Measurements from ENCODE around the gene PTCD2.

Gene PTCD2

GRCh38 chr5:72346398-72346797, 26.2 kb downstream of the PTCD2 start:
- DNase-seq (ENCODE audit: low read depth in 2 of 2), result no peak

GRCh38 chr5:72347801-72348308, 27.7 kb downstream of the PTCD2 start:
- DNase-seq (ENCODE audit: low read depth in 2 of 2), result no peak

GRCh38 chr5:72351376-72351775, 31.2 kb downstream of the PTCD2 start:
- no peak for DNase-seq (ENCODE audit: low read depth in 2 of 2)

DNA sequence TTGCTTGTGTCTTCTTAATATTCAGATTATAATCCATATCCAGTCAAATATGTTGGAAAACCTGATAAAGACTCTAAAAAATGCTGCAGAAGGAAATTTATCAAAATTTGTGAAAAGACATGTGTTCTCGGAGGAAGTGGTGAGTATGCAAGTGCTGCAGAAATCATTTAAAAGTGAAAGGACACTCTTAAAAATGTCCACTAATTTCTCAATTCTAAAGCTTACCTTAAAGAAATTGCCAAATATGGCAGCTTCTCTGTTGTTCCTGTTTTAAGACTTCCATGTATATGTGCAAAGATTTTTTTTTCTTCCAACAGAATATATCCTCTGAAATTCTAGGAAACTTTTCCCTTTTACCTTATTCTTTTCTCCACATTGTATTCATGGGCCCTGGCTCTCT, 32.4 kb downstream of the PTCD2 start:
- DNase-seq (ENCODE audit: low read depth in 2 of 2), result no peak

DNA sequence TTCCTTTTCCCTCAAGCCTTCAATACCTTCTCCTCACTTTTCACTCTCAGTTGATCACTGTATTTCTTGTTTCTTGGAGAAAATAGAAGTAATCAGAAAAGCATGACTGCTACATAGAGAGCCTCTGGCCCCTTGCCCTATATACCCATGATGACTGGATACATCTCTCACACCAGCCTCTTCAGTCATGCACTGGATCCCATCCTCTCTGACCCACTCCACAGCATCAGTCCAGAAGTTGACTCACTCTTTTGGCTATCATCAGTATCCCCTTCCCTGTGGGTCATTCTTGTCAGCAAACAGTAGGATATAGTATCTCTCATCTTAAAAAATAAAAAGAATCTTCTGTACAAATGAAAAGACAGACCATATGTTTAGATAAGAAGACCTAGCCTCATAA, 32.9 kb downstream of the PTCD2 start:
- DNase-seq (ENCODE audit: low read depth in 2 of 2), result no peak

DNA sequence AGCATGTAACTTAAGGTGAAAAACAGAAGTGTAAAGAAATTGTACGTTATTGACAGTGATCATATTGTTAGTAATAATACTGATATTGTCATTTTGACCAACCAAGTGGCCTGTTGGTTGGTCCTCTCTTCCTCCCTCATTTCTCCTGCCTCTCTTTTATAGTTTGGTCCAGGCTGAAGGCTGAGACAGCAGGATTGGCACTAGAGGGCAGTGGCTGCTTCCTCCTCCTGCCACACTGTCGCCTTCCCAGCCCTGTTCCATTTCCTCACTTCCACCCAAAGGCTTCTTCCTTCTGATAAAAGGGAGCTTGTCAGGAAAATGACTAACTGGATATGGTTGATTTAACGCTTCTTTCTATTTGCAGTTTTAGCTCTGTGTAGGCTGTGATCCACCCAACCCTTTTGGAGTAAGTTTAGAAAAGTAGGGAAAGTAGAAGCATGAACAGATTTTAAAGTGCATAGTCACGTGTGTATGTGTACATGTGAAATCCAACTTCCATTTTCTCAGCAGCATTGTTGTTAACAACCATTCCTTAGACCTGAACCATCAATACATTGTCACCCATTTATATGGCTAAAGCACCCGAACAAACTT, 35.6 kb downstream of the PTCD2 start:
- no peak for DNase-seq (ENCODE audit: low read depth in 2 of 2)

GRCh38 chr5:72356361-72356760, 36.2 kb downstream of the PTCD2 start:
- no peak for DNase-seq (ENCODE audit: low read depth in 2 of 2)

DNA sequence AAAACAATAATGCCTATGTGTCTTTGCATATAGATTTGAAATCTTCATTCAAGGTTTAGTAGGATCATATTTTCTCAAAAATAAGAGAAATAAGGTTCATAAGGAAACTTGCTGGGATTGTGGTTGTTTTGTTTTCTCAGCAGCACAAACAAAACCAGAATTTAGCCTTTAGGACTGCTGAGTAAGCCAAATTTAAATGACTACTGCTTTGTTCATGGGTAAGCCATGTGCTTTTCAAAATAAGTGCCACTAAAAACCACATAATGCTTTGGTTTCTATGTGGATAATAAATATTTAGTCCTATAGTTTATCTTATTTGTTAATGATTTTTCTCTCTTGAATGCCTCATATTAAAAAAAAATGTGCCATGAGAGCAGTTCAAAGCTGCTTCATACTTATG, 38.8 kb downstream of the PTCD2 start:
- no peak for DNase-seq (ENCODE audit: low read depth in 2 of 2)

DNA sequence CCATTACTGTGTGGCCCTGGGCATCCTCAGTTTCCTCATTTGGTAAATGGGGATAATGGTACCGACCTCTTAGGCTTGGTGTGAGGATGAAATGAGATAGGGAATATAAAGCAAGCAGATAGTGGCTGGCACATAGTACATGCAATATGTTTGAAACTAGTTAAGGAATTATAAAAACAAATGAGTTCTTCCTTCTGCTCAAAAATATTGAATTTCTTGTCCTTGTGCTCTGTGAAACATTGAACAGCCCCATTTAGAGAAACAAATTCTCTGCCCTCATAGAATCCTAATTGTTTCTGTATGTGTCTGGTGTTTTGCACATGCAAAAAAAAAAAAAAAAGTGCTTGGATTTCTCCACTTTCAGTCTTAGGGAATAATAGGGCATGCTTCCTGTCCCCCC, 39.7 kb downstream of the PTCD2 start:
- no peak for DNase-seq (ENCODE audit: low read depth in 2 of 2)

GRCh38 chr5:72363166-72363802, 43.1 kb downstream of the PTCD2 start:
- DNase-seq (ENCODE audit: low read depth in 2 of 2), result no peak

DNA sequence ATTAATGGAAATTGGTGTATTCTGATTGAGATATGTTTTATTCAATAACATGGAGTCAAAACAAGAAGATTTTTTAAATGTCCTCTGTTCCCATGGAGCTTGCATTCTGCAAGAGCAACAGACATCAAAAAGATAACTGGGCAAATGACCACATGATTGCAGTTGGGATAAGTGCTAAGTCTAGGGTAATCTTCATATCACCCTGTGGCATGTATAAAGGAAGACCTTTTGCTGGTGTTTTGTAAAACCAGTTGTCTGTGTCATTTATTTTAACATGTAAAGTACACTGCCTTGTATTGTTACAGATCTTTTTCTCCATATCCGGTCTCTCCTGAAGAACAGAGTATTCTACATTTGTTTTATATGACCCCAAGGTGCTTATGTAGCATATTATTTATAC, 44.0 kb downstream of the PTCD2 start:
- DNase-seq (ENCODE audit: low read depth in 2 of 2), result no peak

GRCh38 chr5:72364951-72365350, 44.8 kb downstream of the PTCD2 start:
- no peak for DNase-seq (ENCODE audit: low read depth in 2 of 2)

GRCh38 chr5:72366324-72366976, 46.3 kb downstream of the PTCD2 start:
- DNase-seq (ENCODE audit: low read depth in 2 of 2), result no peak

DNA sequence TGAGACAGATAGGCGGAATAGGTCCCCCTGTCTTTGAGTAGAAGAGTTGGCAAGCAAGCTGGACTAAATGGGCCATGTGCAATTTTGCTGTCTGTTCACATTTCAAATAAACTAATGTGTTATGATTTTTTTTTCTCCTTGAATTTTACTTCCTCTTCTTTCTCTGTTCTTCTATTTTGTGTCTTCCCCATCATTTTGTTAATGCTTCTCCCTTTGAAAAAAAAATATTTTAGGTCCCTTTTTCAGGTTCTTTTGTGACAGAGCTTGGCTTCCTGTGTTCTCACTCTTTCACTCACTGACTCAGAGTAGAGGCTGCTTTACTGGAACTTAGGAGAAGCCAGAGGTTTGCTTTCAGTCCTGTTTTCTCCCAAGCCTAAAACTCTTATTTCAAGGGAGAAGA, 48.1 kb downstream of the PTCD2 start:
- no peak for DNase-seq (ENCODE audit: low read depth in 2 of 2)

DNA sequence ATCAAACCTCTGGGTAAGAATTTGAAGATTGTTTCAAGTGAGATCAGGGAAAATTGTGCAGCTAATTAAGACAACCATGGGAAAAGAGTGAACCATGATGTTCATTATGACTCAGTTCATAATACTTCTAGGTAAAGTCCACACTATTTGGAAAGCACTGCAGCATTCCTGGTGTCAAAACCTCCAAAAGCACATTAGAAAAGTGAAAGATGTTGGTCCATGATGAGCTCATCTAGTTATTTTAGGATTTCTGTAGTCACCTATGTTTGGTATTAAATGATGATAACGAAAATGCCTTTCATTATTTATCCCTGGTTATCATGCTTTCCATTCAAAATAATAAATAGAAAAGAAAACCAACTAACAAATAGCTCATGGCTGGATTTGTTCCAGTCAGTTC, 49.1 kb downstream of the PTCD2 start:
- DNase-seq (ENCODE audit: low read depth in 2 of 2), result no peak

DNA sequence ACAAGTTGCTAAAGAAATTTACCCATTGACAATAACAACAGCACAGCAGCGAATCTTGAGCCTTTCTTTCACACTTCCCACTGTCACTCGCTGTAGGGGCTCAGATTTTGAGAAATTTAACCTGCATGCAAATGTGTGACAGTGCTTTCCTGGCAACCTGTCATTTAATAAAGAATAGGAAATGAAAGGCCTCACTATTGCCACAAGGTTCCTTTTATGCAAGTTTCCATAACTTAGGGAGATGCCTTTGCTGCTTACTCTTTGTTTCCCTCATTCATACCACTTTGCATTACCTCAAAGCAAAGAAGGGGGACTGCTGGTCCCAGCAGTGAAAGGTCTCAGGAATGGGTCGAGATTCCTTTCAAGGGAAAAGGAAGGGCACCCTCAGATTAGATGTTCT, 49.5 kb downstream of the PTCD2 start:
- DNase-seq (ENCODE audit: low read depth in 2 of 2), result no peak

GRCh38 chr5:72372331-72372730, 52.2 kb downstream of the PTCD2 start:
- DNase-seq (ENCODE audit: low read depth in 2 of 2), result no peak

- no peak for DNase-seq (ENCODE audit: low read depth in 2 of 2)
Observed at GRCh38 chr5:72372923-72373322, 52.8 kb downstream of the PTCD2 start.

- DNase-seq (ENCODE audit: low read depth in 2 of 2), result no peak
Observed at GRCh38 chr5:72374844-72375243, 54.7 kb downstream of the PTCD2 start.

GRCh38 chr5:72376381-72376780, 56.2 kb downstream of the PTCD2 start:
- DNase-seq (ENCODE audit: low read depth in 2 of 2), result no peak

DNA sequence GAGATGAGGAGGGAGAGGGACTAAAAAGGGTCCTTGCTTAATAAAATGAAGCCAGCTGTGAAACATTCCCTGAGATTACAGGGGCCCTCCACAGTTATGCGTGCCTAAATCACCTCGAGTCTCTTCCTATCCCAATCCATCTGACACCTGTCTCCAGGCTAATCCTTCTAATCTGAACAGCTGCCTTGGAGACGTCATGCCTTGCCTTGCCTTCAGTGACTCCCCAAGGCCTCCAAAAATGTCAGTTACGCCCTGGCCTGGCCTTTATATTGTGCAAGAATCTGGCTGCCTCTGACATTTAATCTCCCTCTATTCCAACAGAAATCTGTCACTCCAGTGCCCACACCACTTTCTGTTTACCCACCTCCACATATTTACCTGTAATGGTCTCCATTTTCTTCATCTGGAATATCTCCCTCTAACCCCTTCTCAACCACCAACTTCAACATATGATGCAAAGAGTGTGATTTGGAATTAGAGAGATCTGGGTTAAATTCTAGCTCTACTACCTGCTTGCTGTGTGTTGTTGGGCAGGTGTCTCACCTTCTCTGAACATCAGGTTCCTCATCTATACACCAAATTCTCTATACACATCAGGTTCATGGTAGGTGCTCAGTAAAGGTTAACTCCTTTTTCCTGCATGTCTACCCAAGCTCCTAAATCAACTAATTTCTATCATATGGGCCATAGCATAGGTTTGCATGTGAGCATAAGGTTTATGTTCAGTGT, 57.9 kb downstream of the PTCD2 start:
- DNase-seq (ENCODE audit: low read depth in 2 of 2), result no peak

DNA sequence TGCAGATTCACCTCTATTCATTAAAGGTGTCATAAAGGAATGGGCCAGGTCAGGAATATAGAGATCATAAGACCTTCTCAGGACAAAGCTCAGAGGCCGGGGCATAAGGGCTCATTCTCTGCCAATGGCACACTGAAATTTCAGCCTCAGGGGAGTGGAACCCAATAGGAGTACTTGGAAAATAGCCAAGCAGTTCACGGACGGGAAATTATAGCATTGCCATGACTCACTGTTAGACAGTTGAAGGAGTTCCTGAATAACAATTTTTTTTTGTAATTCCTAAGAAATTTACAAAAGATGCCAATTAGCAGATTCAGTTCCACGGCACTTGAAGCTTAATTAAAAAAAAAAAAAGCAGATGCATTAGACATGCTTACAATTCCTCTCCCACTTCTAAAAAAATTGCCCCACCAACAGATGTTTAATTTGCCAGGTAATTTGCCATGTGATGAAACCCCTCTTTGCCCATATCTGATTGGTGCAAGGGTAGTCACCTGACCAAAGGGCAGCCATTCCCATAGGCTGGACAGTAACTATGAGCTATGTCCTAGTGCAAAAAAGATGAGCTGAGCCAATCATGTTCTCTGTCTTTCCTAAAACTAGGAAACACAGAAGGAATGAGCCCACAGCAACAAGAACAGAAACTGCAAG, 58.6 kb downstream of the PTCD2 start:
- no peak for DNase-seq (ENCODE audit: low read depth in 2 of 2)

Data from stimulated activated CD4-positive, alpha-beta T cell treated with anti-CD3 and anti-CD28 coated beads, Interleukin-1b, Interleukin-23, amount 100 ng/mL, for 1 hour (primary cell).